HG03066 (cell line): ENCODE measurements around the gene PDK4.
"Not testable (repeated sequence)": the region's sequence is repeated elsewhere in the genome, so short reads cannot be mapped to it uniquely, and the experiment has no call there.

Experiments used
- ATAC-seq: cut with Tn5 transposase; IDR thresholded peaks from one replicate; pipeline ENCODE4 v1.9.1; 2021; ENCODE audit warnings: low read depth; ENCODE audit not compliant: unreplicated experiment

Gene PDK4

GRCh38 chr7:95605275-95605674 lies 9.0 kb upstream of the PDK4 start:
- ATAC-seq: no peak

GRCh38 chr7:95604811-95605210 lies 8.5 kb upstream of the PDK4 start:
- ATAC-seq: not testable (repeated sequence)

- ATAC-seq: not testable (repeated sequence)
Measured at GRCh38 chr7:95604397-95604796, 8.1 kb upstream of the PDK4 start.

- no peak for ATAC-seq
Measured at GRCh38 chr7:95602421-95602820, 6.1 kb upstream of the PDK4 start.

- no peak for ATAC-seq
Measured at GRCh38 chr7:95601316-95601715, 5.0 kb upstream of the PDK4 start.

GRCh38 chr7:95599069-95599468 lies 2.8 kb upstream of the PDK4 start:
- ATAC-seq: no peak

GRCh38 chr7:95598511-95598910 lies 2.2 kb upstream of the PDK4 start:
- ATAC-seq: no peak

GRCh38 chr7:95595746-95596197 lies 544 bp downstream of the PDK4 start:
- ATAC-seq: no peak

- no peak for ATAC-seq
Measured at GRCh38 chr7:95594185-95594584, 2.1 kb downstream of the PDK4 start.

GRCh38 chr7:95593343-95593742 lies 3.0 kb downstream of the PDK4 start:
- no peak for ATAC-seq

- no peak for ATAC-seq
Measured at GRCh38 chr7:95592570-95592969, 3.7 kb downstream of the PDK4 start.

GRCh38 chr7:95590387-95591248 lies 5.7 kb downstream of the PDK4 start:
- ATAC-seq: no peak

GRCh38 chr7:95589766-95590165 lies 6.5 kb downstream of the PDK4 start:
- ATAC-seq: no peak

GRCh38 chr7:95589031-95589430 lies 7.3 kb downstream of the PDK4 start:
- ATAC-seq: no peak

- no peak for ATAC-seq
Measured at GRCh38 chr7:95586951-95587301, 9.4 kb downstream of the PDK4 start.

GRCh38 chr7:95585426-95585789 lies 10.9 kb downstream of the PDK4 start:
- no peak for ATAC-seq

GRCh38 chr7:95584769-95585425 lies 11.4 kb downstream of the PDK4 start:
- ATAC-seq: no peak

GRCh38 chr7:95583834-95584621 lies 12.3 kb downstream of the PDK4 start:
- no peak for ATAC-seq

- ATAC-seq: no peak
Measured at GRCh38 chr7:95582578-95583293, 13.6 kb downstream of the PDK4 start.

GRCh38 chr7:95581467-95581866 lies 14.8 kb downstream of the PDK4 start:
- ATAC-seq: no peak

GRCh38 chr7:95579318-95579717 lies 17.0 kb downstream of the PDK4 start:
- no peak for ATAC-seq
